GM18861 (cell line): ENCODE data around the gene MRPS34.

Source experiments
- ATAC-seq: cut with Tn5 transposase; IDR thresholded peaks from one replicate; pipeline ENCODE4 v1.9.1; 2021; ENCODE audit not compliant: unreplicated experiment

The MRPS34 gene

DNA sequence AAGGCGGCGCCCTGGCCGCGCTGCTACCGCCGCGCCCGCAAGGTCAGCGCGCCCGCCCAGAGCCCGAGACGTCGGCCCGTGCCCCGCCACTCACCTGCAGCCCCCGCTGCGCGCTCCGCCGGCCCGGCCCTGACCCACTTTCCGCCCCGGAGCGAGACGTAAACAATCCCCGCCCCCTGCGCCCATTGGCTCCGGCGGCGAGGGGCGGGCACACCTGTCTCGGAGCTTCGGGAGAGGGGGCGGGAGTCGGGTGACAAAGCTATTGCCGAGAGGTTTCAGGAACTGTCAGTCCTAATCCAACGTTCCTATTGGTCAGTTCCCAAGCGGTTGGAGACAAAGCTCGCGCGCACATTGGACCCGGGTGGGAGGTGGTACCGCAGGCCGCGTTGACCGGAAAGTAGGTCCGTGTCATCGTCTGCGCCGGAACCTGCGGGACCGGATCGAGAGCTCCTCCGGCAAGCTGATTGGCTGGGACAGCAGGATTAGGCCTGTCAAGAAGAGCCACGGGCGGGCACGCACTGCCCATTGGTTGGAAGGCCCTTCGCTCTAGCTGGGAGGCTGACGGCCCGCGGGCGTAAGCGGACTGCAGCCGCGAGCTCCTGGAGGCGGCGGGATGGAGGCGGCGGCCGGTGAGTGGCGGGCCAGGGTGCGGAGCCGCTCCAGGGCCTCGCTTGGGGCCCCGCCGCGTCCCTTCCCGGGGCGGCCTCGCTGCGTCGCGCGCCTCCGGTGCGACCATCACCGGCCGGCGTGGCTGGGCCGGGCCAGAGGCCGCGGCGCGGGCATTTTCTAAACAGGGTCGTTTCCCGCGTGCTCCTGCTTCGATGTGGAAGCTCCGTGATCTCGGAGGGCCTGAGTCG lies 9.7 kb upstream of the MRPS34 start, which contains the start of the genes NUBP2 and SPSB3:
TSS of gene NUBP2 (plus strand) at position 553 of the 857 bp plus-strand sequence. CDS start at position 614, 61 bp downstream.
TSS of gene SPSB3 (minus strand) at position 164 of the 857 bp plus-strand sequence. CDS start 1,088 bp downstream, outside the sequence.
- peak; percentile 76 for ATAC-seq

- ATAC-seq: no peak
Observed at GRCh38 chr16:1781758-1782407, 8.9 kb upstream of the MRPS34 start.

DNA sequence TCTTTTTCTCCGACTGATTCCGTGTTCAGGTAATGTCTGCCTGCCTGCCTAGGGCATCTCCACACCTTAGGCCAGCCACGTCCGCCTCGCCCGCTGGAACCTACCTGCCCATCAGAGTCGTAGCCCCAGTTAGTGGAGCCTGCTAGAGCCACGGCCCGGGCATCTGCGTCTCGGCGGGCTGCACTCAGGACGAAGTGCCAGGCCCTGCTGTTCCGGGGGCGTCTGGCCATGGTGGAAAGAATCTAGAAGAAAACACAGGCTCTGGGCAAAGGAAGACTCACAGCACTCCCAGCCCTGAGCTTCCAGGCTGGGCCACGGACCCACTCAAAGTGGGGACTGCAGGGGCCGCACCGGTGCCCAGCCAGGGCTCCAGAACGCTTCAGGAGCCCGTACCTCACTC lies 8.3 kb upstream of the MRPS34 start:
- ATAC-seq: no peak

DNA sequence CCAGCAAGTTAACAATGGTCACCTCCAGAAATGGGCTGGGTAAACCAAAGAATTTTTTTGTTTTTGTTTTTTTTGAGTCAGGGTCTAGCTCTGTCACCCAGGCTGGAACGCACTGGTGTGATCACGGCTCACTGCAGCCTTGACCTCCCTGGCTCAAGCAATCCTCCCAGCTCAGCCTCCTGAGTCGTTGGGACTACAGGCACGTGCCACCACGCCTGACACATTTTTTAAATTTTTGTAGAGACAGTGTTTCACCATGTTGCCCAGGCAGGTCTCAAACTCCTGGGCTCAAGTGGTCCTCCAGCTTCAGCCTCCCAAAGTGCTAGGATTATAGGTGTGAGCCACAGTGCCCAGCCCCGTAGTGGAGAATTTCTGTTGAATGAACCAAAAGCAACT lies 7.7 kb upstream of the MRPS34 start:
- no peak for ATAC-seq

DNA sequence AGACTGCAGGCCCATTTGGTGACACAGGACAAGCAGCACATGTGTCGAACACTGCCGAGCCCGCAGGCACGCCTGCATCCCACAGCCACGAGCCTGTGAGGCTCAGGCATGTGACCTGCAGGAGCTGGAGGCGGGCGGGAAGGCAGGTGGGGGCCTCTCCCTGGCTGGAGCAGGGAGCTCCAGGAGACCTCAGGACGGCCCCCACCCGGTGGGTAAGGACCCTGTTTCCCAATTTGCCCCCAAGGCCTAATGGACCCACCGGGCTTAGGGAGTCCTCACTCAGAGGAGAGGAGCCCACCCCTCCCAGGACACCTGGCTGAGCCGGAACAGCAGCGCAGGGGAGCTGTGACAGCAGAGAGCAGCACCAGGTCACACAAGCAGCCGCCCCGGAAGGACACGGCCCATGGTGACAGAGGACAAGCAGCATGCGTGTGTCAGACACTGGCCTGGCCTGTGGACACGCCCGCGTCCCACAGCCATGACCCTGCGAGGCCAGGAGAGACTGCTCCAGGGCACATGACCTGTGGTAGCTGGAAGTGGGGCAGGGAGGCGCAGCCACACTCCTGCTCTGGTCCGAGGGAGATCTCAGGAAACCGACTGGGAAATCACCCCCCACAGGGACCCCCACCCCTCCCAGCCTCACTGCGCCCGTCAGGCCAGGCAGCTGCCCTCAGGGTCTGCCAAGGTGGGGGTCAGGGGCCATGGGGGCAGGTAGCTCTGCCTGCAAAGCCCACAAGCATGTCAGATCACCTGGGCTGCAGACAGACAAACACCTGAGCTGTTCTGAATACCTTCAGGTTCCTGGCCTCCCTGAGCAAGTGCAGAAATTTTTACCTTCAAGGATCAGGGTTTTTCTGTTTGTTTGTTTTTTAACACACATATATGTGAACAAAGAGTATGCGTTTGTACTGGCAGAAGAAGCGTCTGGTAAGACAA lies 7.1 kb upstream of the MRPS34 start:
- ATAC-seq: no peak

DNA sequence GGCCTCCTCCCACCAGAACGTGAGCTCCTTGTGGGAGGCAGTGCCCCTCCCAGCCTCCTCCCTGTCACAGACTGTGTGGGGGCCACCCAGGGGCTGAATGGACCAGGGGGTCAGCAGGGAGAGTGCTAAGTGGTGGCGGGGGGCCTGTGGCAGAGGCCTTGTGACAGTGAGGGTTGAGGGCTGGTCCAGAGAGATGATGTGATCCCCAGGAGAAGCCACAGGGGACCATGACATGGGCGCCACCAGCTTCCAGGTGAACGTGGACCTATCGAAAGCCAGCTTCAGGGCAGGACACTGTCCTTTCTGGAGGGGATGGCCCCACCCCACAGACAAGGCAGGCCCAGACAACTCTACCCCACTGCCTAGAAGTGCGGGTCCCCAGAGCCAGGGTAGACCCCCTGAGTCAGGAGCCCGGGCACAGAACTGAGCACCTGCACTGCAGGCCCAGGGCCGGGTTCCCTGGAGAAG lies 6.3 kb upstream of the MRPS34 start:
- ATAC-seq: no peak

DNA sequence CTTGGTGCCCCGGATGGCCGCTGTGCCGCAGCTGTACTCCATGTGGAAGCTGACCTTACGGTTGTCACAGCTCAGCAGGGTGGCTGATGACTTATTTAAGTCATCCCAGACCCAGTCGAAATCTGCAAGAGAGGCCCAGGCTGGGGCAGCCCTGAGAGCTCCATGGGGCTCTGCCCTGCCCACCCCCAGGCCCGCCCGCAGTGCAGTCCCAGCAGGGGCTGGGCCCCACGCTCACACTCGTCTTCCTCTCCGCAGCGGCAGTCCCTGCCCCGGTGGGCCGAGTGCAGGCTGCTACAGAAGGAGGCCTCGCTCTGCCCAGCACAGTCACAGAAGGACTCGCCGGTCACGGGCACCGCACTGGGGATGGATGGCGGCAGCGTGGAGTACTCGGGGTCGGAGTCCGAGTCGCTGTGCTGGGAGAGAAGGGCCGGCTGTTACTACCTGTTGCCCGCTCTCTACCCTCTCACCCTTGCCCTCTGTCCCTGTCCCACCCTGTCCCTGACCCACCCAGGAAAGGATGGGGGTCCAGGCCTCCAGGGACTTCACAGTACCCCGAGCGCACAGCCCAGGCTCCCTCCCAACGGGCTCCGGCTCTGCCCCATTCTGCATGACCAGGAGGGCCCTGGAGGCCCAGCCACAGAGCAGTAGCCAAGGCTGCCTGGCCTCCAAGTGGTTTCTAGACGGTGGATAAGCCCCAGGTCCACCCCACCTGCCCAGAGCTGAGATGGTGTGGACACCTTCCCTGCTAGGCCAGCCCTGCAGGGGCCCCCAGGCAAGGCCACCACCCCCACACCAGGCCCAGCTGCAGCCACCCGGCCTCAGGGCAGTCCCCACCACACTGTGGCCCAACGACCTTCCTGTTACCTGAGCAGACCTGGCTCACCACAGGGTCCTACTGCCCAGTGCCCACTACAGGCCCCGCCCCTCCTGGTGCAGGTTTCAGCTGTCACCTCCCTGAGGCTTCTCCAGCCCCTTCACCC lies 5.6 kb upstream of the MRPS34 start:
- no peak for ATAC-seq

- no peak for ATAC-seq
Observed at GRCh38 chr16:1777375-1778199, 4.7 kb upstream of the MRPS34 start.

- no peak for ATAC-seq
Observed at GRCh38 chr16:1776991-1777374, 4.0 kb upstream of the MRPS34 start.

GRCh38 chr16:1776672-1776955 lies 3.7 kb upstream of the MRPS34 start:
- no peak for ATAC-seq

DNA sequence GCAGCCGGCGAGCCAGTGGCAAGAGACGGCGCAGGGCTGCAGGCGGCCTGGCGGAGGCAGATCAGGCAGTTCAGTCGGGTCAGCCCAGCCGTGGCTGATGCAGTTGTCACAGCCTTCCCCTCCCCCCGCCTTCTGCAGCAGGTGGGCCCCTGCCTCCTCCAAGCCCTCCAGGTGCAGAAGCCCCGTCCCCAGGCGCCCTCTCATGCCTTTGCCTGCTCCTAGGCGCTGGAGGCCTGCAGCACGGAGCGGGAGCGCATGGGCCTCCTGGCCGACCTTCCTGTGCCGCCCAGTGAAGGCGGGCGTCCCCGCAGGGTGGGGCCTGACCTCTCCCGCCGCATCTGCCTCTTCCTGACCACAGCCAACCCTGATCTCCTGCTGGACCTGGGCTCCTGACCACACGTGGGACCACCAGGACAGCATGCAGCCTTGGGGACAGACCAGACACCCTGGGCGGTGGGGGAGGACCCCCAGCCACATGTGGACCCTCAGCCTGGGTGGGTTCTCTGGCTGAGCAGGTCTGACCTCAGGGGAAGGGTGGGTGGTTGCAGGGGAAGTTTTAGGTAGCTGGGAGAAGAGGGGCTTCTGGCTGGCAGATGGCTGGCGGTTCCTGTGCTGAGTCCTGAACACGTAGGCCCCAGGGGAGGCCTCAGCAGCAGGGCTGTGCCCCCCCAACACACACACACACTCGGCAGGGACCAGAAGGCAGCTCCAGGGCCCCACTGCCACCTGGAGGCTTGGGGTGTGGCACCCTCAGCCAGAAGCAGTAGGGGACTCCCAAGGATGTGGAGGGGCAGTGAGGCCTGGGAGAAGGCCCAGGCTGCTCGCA lies 3.1 kb upstream of the MRPS34 start:
- ATAC-seq: no peak

DNA sequence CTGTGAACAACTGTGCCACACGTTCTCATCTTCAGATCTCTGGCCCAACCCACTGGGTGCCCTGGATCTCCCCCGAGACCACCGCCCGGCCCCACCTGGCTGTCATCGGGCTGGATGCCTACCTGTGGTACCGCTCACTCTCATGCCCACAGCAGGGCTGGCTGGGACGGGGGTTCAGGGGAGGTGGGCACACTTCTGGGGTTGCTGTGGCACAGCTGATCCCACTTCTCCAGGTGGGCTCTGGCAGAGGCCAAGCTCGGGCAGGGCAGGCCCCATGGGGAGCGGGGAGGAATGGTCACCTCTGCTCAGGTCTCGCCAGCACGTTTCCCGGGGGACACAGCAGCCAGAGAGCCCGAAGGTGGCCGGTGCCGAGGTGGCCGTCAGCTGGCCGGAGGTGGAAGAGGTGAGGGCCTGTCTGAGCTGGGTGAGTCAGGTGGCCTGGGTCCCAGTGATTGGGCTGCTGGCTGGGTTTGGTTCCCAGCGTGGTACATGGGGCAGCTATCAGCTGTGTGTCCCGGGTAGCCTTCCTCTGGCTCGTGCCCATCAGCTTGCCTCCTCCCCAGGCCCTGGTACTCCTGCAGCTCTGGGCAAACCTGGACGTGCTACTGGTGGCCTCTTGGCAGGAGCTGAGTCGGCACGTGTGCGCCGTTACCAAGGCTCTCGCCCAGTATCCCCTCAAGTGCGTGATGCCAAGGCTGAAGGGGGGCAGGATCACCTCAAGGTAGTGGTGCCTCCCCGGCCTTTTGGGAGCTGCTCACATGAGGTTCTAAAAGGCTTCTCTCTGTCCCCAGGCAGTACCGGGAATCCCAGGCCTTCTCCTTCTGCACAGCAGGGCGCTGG lies 2.3 kb upstream of the MRPS34 start:
- no peak for ATAC-seq

DNA sequence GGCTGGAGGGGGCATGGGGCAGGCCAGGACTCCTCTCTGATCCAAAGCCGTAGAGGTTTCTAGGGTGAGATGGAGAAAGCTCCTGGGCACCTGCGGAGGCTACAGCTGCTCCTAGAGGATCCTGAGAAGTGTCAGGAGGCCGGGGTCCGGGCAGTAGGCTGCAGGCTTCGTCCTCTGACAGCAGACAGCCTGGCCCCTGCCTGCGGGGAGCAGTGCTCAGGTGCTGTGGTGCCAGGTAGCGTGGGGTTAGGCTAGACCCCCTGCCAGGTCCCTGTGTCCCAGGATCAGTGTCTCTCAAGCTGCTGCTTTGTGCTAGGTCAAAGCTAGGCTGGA lies 1.5 kb upstream of the MRPS34 start:
- no peak for ATAC-seq

DNA sequence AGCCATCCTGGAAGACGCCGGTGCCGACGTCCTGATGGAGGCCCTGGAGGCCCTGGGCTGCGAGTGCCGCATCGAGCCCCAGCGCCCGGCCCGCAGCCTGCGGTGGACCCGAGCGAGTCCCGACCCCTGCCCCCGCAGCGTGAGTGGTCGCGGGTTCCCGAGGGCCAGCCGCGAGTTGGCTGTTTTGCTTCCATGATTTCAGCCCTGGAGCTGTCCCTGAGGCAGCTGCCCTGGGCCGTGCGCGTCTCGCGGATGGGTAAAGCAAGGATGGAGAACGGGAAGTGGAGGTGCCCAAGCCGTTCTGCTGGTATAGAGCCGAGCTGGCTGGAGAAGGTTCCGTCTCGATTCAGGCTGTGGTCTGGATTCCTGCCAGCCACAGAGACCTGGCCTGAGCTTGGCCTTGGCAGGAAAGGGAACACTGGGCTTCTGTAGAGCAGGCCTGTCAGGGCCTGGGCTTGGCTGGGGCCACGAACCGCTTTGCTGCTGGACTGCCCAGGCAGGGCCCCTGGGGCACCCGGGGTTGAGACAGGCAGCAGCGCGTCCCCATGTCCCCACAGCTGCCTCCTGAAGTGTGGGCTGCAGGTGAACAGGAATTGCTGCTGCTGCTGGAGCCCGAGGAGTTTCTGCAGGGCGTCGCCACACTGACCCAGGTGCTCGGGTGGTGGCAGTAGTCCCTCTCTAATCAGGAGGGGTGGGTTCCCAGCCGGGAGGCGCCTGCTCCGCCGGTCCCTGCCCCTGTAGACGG lies 941 bp upstream of the MRPS34 start:
- no peak for ATAC-seq

DNA sequence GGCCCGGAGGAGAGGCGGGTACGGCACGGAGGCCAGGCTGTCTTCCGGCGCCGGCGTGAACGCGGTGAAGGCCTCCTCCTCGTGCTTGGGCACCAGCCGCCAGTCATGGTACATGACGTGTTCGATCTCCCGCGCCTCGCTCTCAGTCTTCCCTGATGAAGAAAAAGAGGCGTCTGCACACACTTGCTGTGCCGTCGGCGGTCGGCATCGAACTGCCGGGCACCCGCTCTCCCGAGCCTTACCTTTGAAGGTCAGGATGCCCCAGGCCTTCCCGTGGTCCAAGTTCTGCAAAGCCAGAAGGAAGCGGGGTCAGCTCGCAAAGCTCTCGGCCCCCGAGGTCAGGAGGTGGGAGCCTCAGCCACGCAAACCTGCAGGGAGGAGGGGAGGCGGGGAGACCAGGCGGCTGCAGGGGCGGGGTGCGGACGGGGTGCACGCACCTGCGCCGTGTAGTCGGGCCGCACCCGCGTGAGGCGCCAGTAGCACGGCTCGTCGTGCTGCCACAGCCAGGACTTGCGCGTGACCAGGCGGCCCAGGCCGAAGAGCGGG lies 499 bp downstream of the MRPS34 start, which contains the start of gene EME2:
TSS of gene EME2 (plus strand) at position 449 of the 546 bp plus-strand sequence. CDS start 418 bp downstream, outside the sequence.
- no peak for ATAC-seq

DNA sequence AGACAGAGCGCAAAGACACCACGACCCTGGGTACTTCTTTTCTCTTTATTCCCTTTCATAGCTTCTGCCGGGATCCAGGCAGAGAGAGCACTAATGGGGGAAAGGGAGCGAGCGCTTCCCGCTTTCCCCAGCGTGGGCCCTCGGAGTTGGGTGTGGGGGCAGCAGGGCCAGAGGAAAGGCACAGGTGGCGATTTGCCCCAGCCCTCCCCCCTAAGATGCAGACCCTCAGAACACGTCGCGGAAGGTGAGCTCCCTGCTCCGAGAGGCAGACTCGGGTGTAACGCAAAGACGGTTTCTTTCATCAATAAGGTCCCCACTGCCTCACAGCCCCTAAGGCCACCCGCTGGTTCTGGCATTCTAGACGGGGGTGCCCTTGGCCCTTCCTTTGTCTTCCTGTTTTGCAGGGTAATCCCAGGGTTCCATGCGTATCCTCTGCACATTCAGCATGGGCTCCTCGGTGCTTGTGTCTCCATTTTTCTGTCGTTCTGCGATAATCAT lies 1.0 kb downstream of the MRPS34 start:
- ATAC-seq: no peak
